H1 (cell line): ENCODE results near the gene DOK3. TPM values are rescaled to one million over a fixed set of nuclear protein-coding genes. Genes with fewer than 3 reads are reported as not detected.
A peak's percentile ranks its signal among the peaks of the same experiment; 100 is the strongest.

Source experiments
- CTCF ChIA-PET: fragments of 300-600 bp; sonication (Branson Sonifier 250); formaldehyde crosslinking; loops from one replicate; lab custom pipeline; 2021; ENCODE audit not compliant: partially characterized antibody; lab: Charles Lee
- POLR2A ChIA-PET: fragments of 300-600 bp; sonication (Branson Sonifier 250); formaldehyde crosslinking; loops from one replicate; lab custom pipeline; 2021; ENCODE audit warnings: inconsistent platforms; ENCODE audit not compliant: partially characterized antibody; lab: Charles Lee
- DNase-seq, 2 experiments: peaks; one replicate each; pipeline versions ENCODE4 v3.0.0 to v3.0.0-alpha.2; 2010 to 2022; ENCODE audit warnings: low spot score in 2 of 2, low read depth in 1 of 2, mixed read lengths in 1 of 2
- FAIRE-seq: peaks from 2 replicates; lab custom pipeline; 2011; peaks lifted over from hg19 to GRCh38; lab: Jason Lieb, UNC
- H2AFZ ChIP-seq: 2 replicates; pipeline ENCODE4 v1.8.1; 2012; ENCODE audit warnings: low read length, inconsistent platforms
- H2AK5ac ChIP-seq: 2 replicates; pipeline ENCODE4 v1.6.1; 2013; ENCODE audit warnings: low read depth, low read length
- H2BK120ac ChIP-seq: replicated peaks from 2 replicates; pipeline ENCODE3; 2013; ENCODE audit warnings: low read depth, low read length, inconsistent platforms
- H2BK12ac ChIP-seq: 2 replicates; pipeline ENCODE4 v1.6.1; 2013; ENCODE audit warnings: low read depth, low read length
- H2BK15ac ChIP-seq: 2 replicates; pipeline ENCODE4 v1.6.1; 2013; ENCODE audit warnings: low read length
- H2BK20ac ChIP-seq: 2 replicates; pipeline ENCODE4 v1.6.1; 2013; ENCODE audit warnings: low read length
- H2BK5ac ChIP-seq: 2 replicates; pipeline ENCODE4 v1.6.1; 2013; ENCODE audit warnings: low read depth, low read length
- H3K14ac ChIP-seq: 2 replicates; pipeline ENCODE4 v1.6.1; 2013; ENCODE audit warnings: inconsistent platforms; ENCODE audit not compliant: insufficient read length
- H3K18ac ChIP-seq: 2 replicates; pipeline ENCODE4 v1.6.1; 2013; ENCODE audit warnings: low read length; ENCODE audit errors: extremely low read depth
- H3K23ac ChIP-seq: 2 replicates; pipeline ENCODE4 v1.6.1; 2013; ENCODE audit warnings: inconsistent platforms; ENCODE audit not compliant: insufficient read length
- H3K23me2 ChIP-seq: 2 replicates; pipeline ENCODE4 v1.6.1; 2013; ENCODE audit warnings: low read depth, low read length
- H3K27ac ChIP-seq: 2 replicates; pipeline ENCODE4 v1.6.1; 2011; ENCODE audit warnings: low read depth, low read length, inconsistent platforms
- H3K27me3 ChIP-seq, 4 experiments: replicated peaks in 1 of 4; 1 replicate in 1 of 4; 2 replicates in 3 of 4; pipeline versions ENCODE4 v1.6.1 to v1.8.1; 2011 to 2013; ENCODE audit warnings: low read length in 3 of 4, mild to moderate bottlenecking in 3 of 4, inconsistent platforms in 2 of 4, mixed read lengths in 2 of 4, moderate library complexity in 1 of 4; ENCODE audit not compliant: control insufficient read depth in 3 of 4, insufficient read depth in 3 of 4; ENCODE audit errors: extremely low read depth in 1 of 4
- H3K36me3 ChIP-seq, 4 experiments: 2 replicates each; pipeline versions ENCODE4 v1.6.1 to v1.8.1; 2011 to 2013; ENCODE audit warnings: mild to moderate bottlenecking in 4 of 4, low read length in 3 of 4, moderate library complexity in 2 of 4, control low read depth in 1 of 4, inconsistent platforms in 1 of 4; ENCODE audit not compliant: insufficient read depth in 4 of 4, control insufficient read depth in 2 of 4
- H3K4ac ChIP-seq: replicated peaks from 2 replicates; pipeline ENCODE3; 2013; ENCODE audit warnings: low read length, low read depth, mixed read lengths, inconsistent platforms; ENCODE audit not compliant: insufficient read length
- H3K4me1 ChIP-seq, 4 experiments: replicated peaks in 1 of 4; 1 replicate in 1 of 4; 2 replicates in 3 of 4; pipeline versions ENCODE4 v1.6.1 to v1.8.1; 2011 to 2013; ENCODE audit warnings: low read length in 3 of 4, inconsistent platforms in 2 of 4, mixed read lengths in 1 of 4; ENCODE audit not compliant: insufficient read depth in 4 of 4, control insufficient read depth in 3 of 4
- H3K4me2 ChIP-seq, 2 experiments: 2 replicates each; pipeline versions ENCODE4 v1.6.1 to v1.8.1; 2011 to 2013; ENCODE audit warnings: low read depth in 2 of 2, low read length in 2 of 2, control low read depth in 1 of 2, inconsistent platforms in 1 of 2, mild to moderate bottlenecking in 1 of 2; ENCODE audit not compliant: insufficient read depth in 1 of 2
- H3K4me3 ChIP-seq, 4 experiments: fragments of 200-600, 300-600 bp in 1 of 4; sonication (generic), shearing (Covaris generic), sonication (Bioruptor Twin) in 1 of 4; 2 replicates each; pipeline versions ENCODE4 v1.5.1 to v1.8.1; 2011 to 2016; ENCODE audit warnings: low read length in 4 of 4, low read depth in 3 of 4, control low read depth in 2 of 4, inconsistent platforms in 2 of 4, mild to moderate bottlenecking in 2 of 4, mixed read lengths in 1 of 4, moderate library complexity in 1 of 4; ENCODE audit not compliant: insufficient read depth in 2 of 4; ENCODE audit errors: extremely low read depth in 1 of 4
- H3K56ac ChIP-seq: replicated peaks from 2 replicates; pipeline ENCODE3; 2013; ENCODE audit warnings: low read depth, mild to moderate bottlenecking, mixed read lengths, low read length, inconsistent platforms; ENCODE audit not compliant: insufficient read length
- H3K79me1 ChIP-seq: 2 replicates; pipeline ENCODE4 v1.6.1; 2013; ENCODE audit warnings: low read depth, low read length, control low read depth
- H3K79me2 ChIP-seq, 2 experiments: 2 replicates each; pipeline versions ENCODE4 v1.6.1 to v1.8.1; 2012 to 2013; ENCODE audit warnings: low read length in 2 of 2, mild to moderate bottlenecking in 2 of 2, inconsistent platforms in 1 of 2; ENCODE audit not compliant: insufficient read depth in 2 of 2, control insufficient read depth in 1 of 2
- H3K9ac ChIP-seq, 4 experiments: replicated peaks in 1 of 4; 1 replicate in 1 of 4; 2 replicates in 3 of 4; pipeline versions ENCODE4 v1.6.1 to v1.8.1; 2011 to 2013; ENCODE audit warnings: low read depth in 3 of 4, low read length in 3 of 4, control low read depth in 2 of 4, mild to moderate bottlenecking in 2 of 4, moderate library complexity in 2 of 4, inconsistent platforms in 1 of 4; ENCODE audit errors: extremely low read depth in 1 of 4
- H3K9me3 ChIP-seq, 2 experiments: 2 replicates each; pipeline versions ENCODE4 v1.6.1 to v1.8.1; 2012 to 2013; ENCODE audit warnings: mild to moderate bottlenecking in 2 of 2, moderate library complexity in 2 of 2, control low read depth in 1 of 2, inconsistent platforms in 1 of 2, low read depth in 1 of 2, low read length in 1 of 2, mixed read lengths in 1 of 2; ENCODE audit not compliant: insufficient read depth in 2 of 2
- H4K20me1 ChIP-seq, 2 experiments: replicated peaks in 1 of 2; 2 replicates each; pipeline versions ENCODE3 to v1.8.1; 2011 to 2013; ENCODE audit warnings: inconsistent platforms in 2 of 2, low read length in 2 of 2, mild to moderate bottlenecking in 1 of 2; ENCODE audit not compliant: insufficient read depth in 2 of 2, control insufficient read depth in 1 of 2
- H4K5ac ChIP-seq: 2 replicates; pipeline ENCODE4 v1.6.1; 2013; ENCODE audit warnings: low read length, low read depth, mixed read lengths, inconsistent platforms; ENCODE audit not compliant: insufficient read length
- H4K8ac ChIP-seq: 2 replicates; pipeline ENCODE4 v1.8.0; 2013; ENCODE audit warnings: mild to moderate bottlenecking, moderate library complexity, low read length, inconsistent platforms; ENCODE audit not compliant: insufficient read depth; ENCODE audit errors: extremely low read depth
- H4K91ac ChIP-seq: replicated peaks from 2 replicates; pipeline ENCODE3; 2013; ENCODE audit warnings: low read length, mixed read lengths, inconsistent platforms; ENCODE audit not compliant: insufficient read length
- MAFK ChIP-seq: IDR thresholded peaks from 2 replicates; pipeline ENCODE4 v1.6.1; 2012; ENCODE audit warnings: low read depth, mild to moderate bottlenecking, improper control_type of control experiment, low read length
- SP2 ChIP-seq: IDR thresholded peaks from 2 replicates; pipeline ENCODE4 v1.6.1; 2012; ENCODE audit warnings: mild to moderate bottlenecking, low read length, inconsistent platforms
- TAF1 ChIP-seq: IDR thresholded peaks from 2 replicates; pipeline ENCODE4 v1.6.1; 2011; ENCODE audit warnings: mild to moderate bottlenecking, low read depth, low read length
- TBP ChIP-seq: IDR thresholded peaks from 2 replicates; pipeline ENCODE4 v1.6.1; 2011; ENCODE audit warnings: low read depth, low read length, improper control_type of control experiment
- WGBS, 2 experiments: shearing (Covaris generic) in 1 of 2; methylation state at CpG; one replicate each; pipeline versions ENCODE4 v1.1.6 to v1.1.7; 2013 to 2015; ENCODE audit warnings: low lambda C conversion rate in 2 of 2, mixed read lengths in 2 of 2, inconsistent platforms in 1 of 2, low coverage in 1 of 2, missing lambda C conversion rate in 1 of 2; ENCODE audit not compliant: insufficient replicate concordance in 2 of 2, insufficient coverage in 1 of 2, insufficient read length in 1 of 2; ENCODE audit errors: extremely low coverage in 1 of 2, missing lambda C conversion rate in 1 of 2; 5-methylcytosine and 5-hydroxymethylcytosine counted together
- polyA plus RNA-seq, 7 experiments: library from polyadenylated mRNA; depleted of rRNA in 3 of 7; stranded (reverse) in 5 of 7; unstranded in 2 of 7; fragments of >200 nt in 5 of 7; fragments of 200-250 nt in 2 of 7; gene quantifications; 1 replicate in 5 of 7; 2 replicates in 1 of 7; 4 replicates in 1 of 7; pipeline versions ENCODE4 v1.2.1 to v1.2.3, GENCODE V29; 2011 to 2013; ENCODE audit warnings: missing spikeins in 2 of 7, mixed read lengths in 2 of 7
- total RNA-seq: library from RNA; stranded (reverse); fragmentation: NEBNext Ultra II Directional; extraction: Animal tissue kit (Norgen Biotek cat#: 25700); gene quantifications from 2 replicates; pipeline ENCODE4 v1.2.1, GENCODE V29; 2021

DOK3 gene
- total and polyA plus RNA-seq, 2 of the 8 experiments (the other 6 are each of a cell fraction or from before 2014, with no cell fraction given): 4.2 to 6.4 TPM

DNA sequence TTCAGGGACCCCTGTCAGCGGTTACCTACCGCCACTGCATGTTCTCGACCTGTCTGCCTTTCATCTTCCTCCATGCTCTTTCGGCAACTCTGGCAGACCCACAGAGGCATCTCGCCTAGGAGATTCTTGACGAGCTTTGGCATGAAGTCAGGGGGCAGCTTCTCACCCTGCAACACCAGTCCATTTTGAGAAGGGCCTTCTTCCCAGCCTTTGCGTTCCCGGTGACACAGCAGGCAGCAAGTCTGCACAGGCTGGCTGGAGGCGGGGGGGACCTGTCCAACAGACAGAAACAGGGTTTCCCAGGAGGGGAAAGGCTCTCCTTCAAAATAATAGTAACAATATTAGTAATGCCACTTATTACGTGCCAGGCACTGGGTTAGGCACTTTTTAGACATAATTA lies 29.2 kb upstream of the DOK3 start:
- no peak for TF ChIP-seq TAF1
- TF ChIP-seq MAFK: no peak
- TF ChIP-seq SP2: no peak
- TF ChIP-seq TBP: no peak

More for the DNA sequence above, 29.2 kb upstream of the DOK3 start:
- no peak overlapping the region for H2AFZ ChIP-seq
- H3K9ac ChIP-seq: no peak overlapping the region
- ChIA-PET POLR2A (interaction anchor here (0.8 to 2.3 kb wide), 5 partner anchors 11 to 42 kb away, joined by 4 to 7 read pairs (median 4); partner anchors contain the start of gene PDLIM7), CTCF (interaction anchor here (0.6 to 2.5 kb wide), 6 partner anchors 9 to 672 kb away, joined by 3 to 11 read pairs (median 3); no protein-coding TSS in a partner anchor)
- no peak overlapping the region for H4K8ac ChIP-seq
- no peak overlapping the region for H2BK20ac ChIP-seq
- peaks cover 3 to 19% of the 10 kb centered on the region in 2 experiments for H4K20me1 ChIP-seq
- FAIRE-seq (no peak), DNase-seq (no peak)
- H3K18ac ChIP-seq: no peak overlapping the region
- H2AK5ac ChIP-seq: no peak overlapping the region
- no peak overlapping the region for H2BK5ac ChIP-seq
- 0 out of 7 replicates have a peak, but pooled peaks cover 0 to 3% (median 0%) of the 10 kb centered on the region in 4 experiments for H3K4me1 ChIP-seq
- no peak overlapping the region for H4K5ac ChIP-seq
- H3K23me2 ChIP-seq: no peaks in the 10 kb centered on the region
- no peak overlapping the region for H3K14ac ChIP-seq
- no peak overlapping the region for H2BK120ac ChIP-seq
- H3K9me3 ChIP-seq: no peaks in the 10 kb centered on the region
- H3K4ac ChIP-seq: no peak overlapping the region
- 91% methylated on average over 10 of the region's 10 CpGs; no CpG with 5 or more reads in 1 of the 2 experiments for WGBS, 2 experiments
- H3K4me2 ChIP-seq: no peak overlapping the region
- H3K27me3 ChIP-seq: no peaks in the 10 kb centered on the region
- no peak overlapping the region for H2BK15ac ChIP-seq
- H3K79me1 ChIP-seq: peaks cover 14% of the 10 kb centered on the region
- H3K36me3 ChIP-seq: peaks cover 5 to 45% (median 22%) of the 10 kb centered on the region in 4 experiments; a peak in 7 of 8 replicates
- H3K79me2 ChIP-seq: peaks cover 0 to 38% of the 10 kb centered on the region in 2 experiments; a peak in 3 of 4 replicates
- H2BK12ac ChIP-seq: no peak overlapping the region
- 0 out of 2 replicates have a peak overlapping the region, but pooled peaks have one; percentile 11 for H3K27ac ChIP-seq
- no peak overlapping the region for H3K23ac ChIP-seq
- no peak overlapping the region for H3K56ac ChIP-seq
- H3K4me3 ChIP-seq: no peak overlapping the region
- no peak overlapping the region for H4K91ac ChIP-seq
